Measurements from ENCODE around the gene SKP2.
"Not testable (repeated sequence)": the region's sequence is repeated elsewhere in the genome, so short reads cannot be mapped to it uniquely, and the experiment has no call there.

SKP2 gene

GRCh38 chr5:36158144-36158543 lies 6.2 kb downstream of the SKP2 start:
- DNase-seq: no peak

GRCh38 chr5:36160617-36161016 lies 8.7 kb downstream of the SKP2 start:
- DNase-seq: no peak

- DNase-seq: no peak
These were observed 9.4 kb downstream of the SKP2 start for GRCh38 chr5:36161361-36161760.

- DNase-seq: no peak
These were observed 11.0 kb downstream of the SKP2 start for GRCh38 chr5:36162810-36163486.

- DNase-seq: no peak
These were observed 12.6 kb downstream of the SKP2 start for GRCh38 chr5:36164461-36164860.

GRCh38 chr5:36168737-36169136 lies 16.8 kb downstream of the SKP2 start:
- DNase-seq: no peak

- no peak for DNase-seq
These were observed 19.0 kb downstream of the SKP2 start for GRCh38 chr5:36170832-36171424.

- DNase-seq: no peak
These were observed 20.7 kb downstream of the SKP2 start for GRCh38 chr5:36172599-36172998.

GRCh38 chr5:36173426-36173825 lies 21.5 kb downstream of the SKP2 start:
- no peak for DNase-seq

GRCh38 chr5:36174119-36174518 lies 22.2 kb downstream of the SKP2 start:
- no peak for DNase-seq

GRCh38 chr5:36175043-36175442 lies 23.1 kb downstream of the SKP2 start:
- DNase-seq: no peak

- DNase-seq: no peak
These were observed 25.2 kb downstream of the SKP2 start for GRCh38 chr5:36177154-36177553.

GRCh38 chr5:36177715-36178523 lies 26.0 kb downstream of the SKP2 start:
- no peak for DNase-seq

GRCh38 chr5:36178524-36178890 lies 26.6 kb downstream of the SKP2 start:
- no peak for DNase-seq

GRCh38 chr5:36179950-36180349 lies 28.0 kb downstream of the SKP2 start:
- DNase-seq: no peak

- DNase-seq: no peak
These were observed 28.8 kb downstream of the SKP2 start for GRCh38 chr5:36180556-36181350.

GRCh38 chr5:36181774-36182173 lies 29.9 kb downstream of the SKP2 start:
- DNase-seq: no peak

GRCh38 chr5:36184408-36184807 lies 32.5 kb downstream of the SKP2 start:
- not testable (repeated sequence) for DNase-seq

GRCh38 chr5:36193746-36194145 lies 41.8 kb downstream of the SKP2 start:
- no peak for DNase-seq

GRCh38 chr5:36198281-36198680 lies 46.4 kb downstream of the SKP2 start:
- no peak for DNase-seq

GRCh38 chr5:36198783-36199182 lies 46.9 kb downstream of the SKP2 start:
- DNase-seq: not testable (repeated sequence)

- no peak for DNase-seq
These were observed 47.7 kb downstream of the SKP2 start for GRCh38 chr5:36199620-36200019.

- DNase-seq: no peak
These were observed 48.6 kb downstream of the SKP2 start for GRCh38 chr5:36200513-36200912.
